HFFc6 (cell line): ENCODE results near the gene LACRT. TPM values are rescaled to one million over a fixed set of nuclear protein-coding genes. Genes with fewer than 3 reads are reported as not detected.

Source experiments
- DNase-seq: peaks from one replicate; pipeline ENCODE4 v3.0.0-alpha.2; 2018
- H3K27ac Mint-ChIP-seq: 2 replicates; pipeline ENCODE4 v1.8.0; 2020; ENCODE audit warnings: mild to moderate bottlenecking, mixed read lengths
- H3K27me3 Mint-ChIP-seq: 2 replicates; pipeline ENCODE4 v1.8.0; 2021; ENCODE audit warnings: mild to moderate bottlenecking, moderate library complexity, mixed read lengths; ENCODE audit not compliant: insufficient read depth
- H3K36me3 Mint-ChIP-seq: 2 replicates; pipeline ENCODE4 v1.8.0; 2021; ENCODE audit warnings: low read depth, mixed read lengths
- H3K4me1 Mint-ChIP-seq: 2 replicates; pipeline ENCODE4 v1.8.0; 2020; ENCODE audit warnings: low read depth, mixed read lengths
- H3K4me3 Mint-ChIP-seq: 2 replicates; pipeline ENCODE4 v1.8.0; 2020; ENCODE audit warnings: mild to moderate bottlenecking, moderate library complexity, mixed read lengths
- H3K9me3 Mint-ChIP-seq: 2 replicates; pipeline ENCODE4 v1.8.0; 2020; ENCODE audit warnings: mild to moderate bottlenecking, mixed read lengths
- CTCF ChIP-seq: fragments of 200-600 bp; sonication (generic); IDR thresholded peaks from 2 replicates; pipeline ENCODE4 v1.5.0; 2021; ENCODE audit warnings: antibody characterized with exemption, mild to moderate bottlenecking
- total RNA-seq, 6 experiments: library from RNA; stranded (reverse); fragmentation: NEBNext Ultra II Directional; extraction: Animal tissue kit (Norgen Biotek cat#: 25700); gene quantifications; 2 replicates in 1 of 6; 3 replicates in 5 of 6; pipeline ENCODE4 v1.2.3, GENCODE V29; 2021

The LACRT gene
- total RNA-seq, 6 experiments from 2014 or later: not detected

- H3K36me3 Mint-ChIP-seq: no peaks in the 10 kb centered on the region
- no peak overlapping the region for H3K27ac Mint-ChIP-seq
- DNase-seq: no peak
- H3K4me3 Mint-ChIP-seq: no peak overlapping the region
- H3K27me3 Mint-ChIP-seq: peaks cover 15% of the 10 kb centered on the region
- peaks cover 2% of the 10 kb centered on the region for H3K9me3 Mint-ChIP-seq
- no peak for TF ChIP-seq CTCF
- H3K4me1 Mint-ChIP-seq: no peaks in the 10 kb centered on the region
Observed at GRCh38 chr12:54631988-54632728, 2.5 kb downstream of the LACRT start.

- no peak for DNase-seq
- H3K4me3 Mint-ChIP-seq: no peak overlapping the region
- H3K27me3 Mint-ChIP-seq: peaks cover 12% of the 10 kb centered on the region
- H3K27ac Mint-ChIP-seq: no peak overlapping the region
- no peaks in the 10 kb centered on the region for H3K36me3 Mint-ChIP-seq
- no peak for TF ChIP-seq CTCF
- no peaks in the 10 kb centered on the region for H3K4me1 Mint-ChIP-seq
- H3K9me3 Mint-ChIP-seq: peaks cover 7% of the 10 kb centered on the region
Observed at GRCh38 chr12:54631551-54631950, 3.1 kb downstream of the LACRT start.

- DNase-seq: no peak
- TF ChIP-seq CTCF: no peak
- H3K4me1 Mint-ChIP-seq: no peaks in the 10 kb centered on the region
- no peaks in the 10 kb centered on the region for H3K36me3 Mint-ChIP-seq
- H3K4me3 Mint-ChIP-seq: no peak overlapping the region
- peaks cover 7% of the 10 kb centered on the region for H3K9me3 Mint-ChIP-seq
- no peak overlapping the region for H3K27ac Mint-ChIP-seq
- peaks cover 8% of the 10 kb centered on the region for H3K27me3 Mint-ChIP-seq
Observed at GRCh38 chr12:54629925-54630324, 4.8 kb downstream of the LACRT start.

- Mint-ChIP-seq H3K27me3 (peaks cover 7% of the 10 kb centered on the region), H3K27ac (no peak overlapping the region), H3K36me3 (no peaks in the 10 kb centered on the region), H3K4me3 (no peak overlapping the region), H3K4me1 (no peaks in the 10 kb centered on the region), H3K9me3 (peaks cover 7% of the 10 kb centered on the region)
- DNase-seq: no peak
- no peak for TF ChIP-seq CTCF
Observed at GRCh38 chr12:54628186-54628846, 6.4 kb downstream of the LACRT start.

GRCh38 chr12:54627304-54627703 lies 7.4 kb downstream of the LACRT start:
- no peaks in the 10 kb centered on the region for H3K4me1 Mint-ChIP-seq
- no peak for DNase-seq
- H3K4me3 Mint-ChIP-seq: no peak overlapping the region
- peaks cover 8% of the 10 kb centered on the region; the same call in 1 of the 2 replicates for H3K27me3 Mint-ChIP-seq
- H3K9me3 Mint-ChIP-seq: peaks cover 7% of the 10 kb centered on the region
- no peak for TF ChIP-seq CTCF
- no peak overlapping the region for H3K27ac Mint-ChIP-seq
- H3K36me3 Mint-ChIP-seq: no peaks in the 10 kb centered on the region
